Measurements from ENCODE around the gene SORBS1. TPM values are rescaled to one million over a fixed set of nuclear protein-coding genes. Genes with fewer than 3 reads are reported as not detected.

SORBS1 gene
- total and polyA plus RNA-seq, 2 of the 13 experiments (the other 11 are each of a cell fraction or from before 2014, with no cell fraction given), result 16.8 to 39.8 TPM

GRCh38 chr10:95539560-95540284, 21.4 kb downstream of the SORBS1 start (continued):
- no peak for TF ChIP-seq ZBTB40 (IDR thresholded peaks at IDR 0.05)
- no peak for TF ChIP-seq ZBTB40 (CRISPR knock-in tag; IDR thresholded peaks at IDR 0.05)
- no peak for TF ChIP-seq IKZF4 (CRISPR knock-in tag; IDR thresholded peaks at IDR 0.05; ENCODE audit: borderline replicate concordance, low read depth, not compliant biosample characterization)
- TF ChIP-seq HMGA1 (CRISPR knock-in tag; conservative IDR thresholded peaks at IDR 0.05), result no peak
- TF ChIP-seq REST (IDR thresholded peaks at IDR 0.05; ENCODE audit: borderline replicate concordance in 1 of 2, low read depth in 1 of 2, low read length in 2 of 2), result no peak
- TF ChIP-seq HBP1 (CRISPR knock-in tag; IDR thresholded peaks at IDR 0.05; ENCODE audit: low read depth), result no peak
- TF ChIP-seq NR2F1 (CRISPR knock-in tag; IDR thresholded peaks at IDR 0.05), result peak in 1 of 2 experiments; percentile 31; a peak in 1 of 4 replicates
- TF ChIP-seq ZFP36L2 (CRISPR knock-in tag; IDR thresholded peaks at IDR 0.05), result no peak
- TF ChIP-seq ZNF512 (CRISPR knock-in tag; IDR thresholded peaks at IDR 0.05), result no peak
- peak; percentile 60; the same call in 1 of the 2 replicates for TF ChIP-seq ZNF232 (CRISPR knock-in tag; IDR thresholded peaks at IDR 0.05; ENCODE audit: borderline replicate concordance)
- no peak for TF ChIP-seq CCAR2 (optimal IDR thresholded peaks at IDR 0.05; ENCODE audit: low read depth, low read length)
- 0 out of 2 replicates have a peak, but pooled peaks have one; percentile 19 for TF ChIP-seq ZNF552 (CRISPR knock-in tag; IDR thresholded peaks at IDR 0.05; ENCODE audit: borderline replicate concordance)
